SHP77 treated with DMSO at 0.1 percent for 48 hours (cell line): ENCODE results near the gene TGIF2.
"Not testable (repeated sequence)": the region's sequence is repeated elsewhere in the genome, so short reads cannot be mapped to it uniquely, and the experiment has no call there.

Experiments used
- DNase-seq: peaks from one replicate; lab custom pipeline; 2025; lab: John Stamatoyannopoulos, UW

The TGIF2 gene

DNA sequence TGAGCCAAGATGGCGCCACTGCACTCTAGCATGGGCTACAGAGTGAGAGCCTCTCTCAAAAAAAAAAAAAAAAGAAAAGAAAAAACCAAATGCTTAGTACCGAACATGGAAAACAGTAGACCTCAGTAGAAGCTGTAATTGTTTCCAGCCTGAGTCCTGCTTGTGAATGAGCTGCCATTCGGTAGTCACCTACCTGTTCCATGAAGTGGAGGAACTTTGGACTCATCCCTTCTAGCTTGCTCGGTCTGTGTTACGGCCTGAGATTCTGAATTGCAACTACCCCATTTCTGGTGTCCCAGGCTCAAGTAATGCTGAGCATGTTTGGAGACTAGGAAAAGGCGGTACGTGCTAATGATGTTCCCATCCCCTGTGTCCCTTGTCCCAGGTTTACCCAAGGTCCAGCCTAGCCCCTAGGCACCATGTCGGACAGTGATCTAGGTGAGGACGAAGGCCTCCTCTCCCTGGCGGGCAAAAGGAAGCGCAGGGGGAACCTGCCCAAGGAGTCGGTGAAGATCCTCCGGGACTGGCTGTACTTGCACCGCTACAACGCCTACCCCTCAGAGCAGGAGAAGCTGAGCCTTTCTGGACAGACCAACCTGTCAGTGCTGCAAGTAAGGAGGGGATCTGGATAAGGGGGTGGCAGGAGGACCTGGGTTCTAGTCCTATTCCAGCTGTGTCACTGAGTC lies 5.1 kb downstream of the TGIF2 start:
- no peak for DNase-seq

DNA sequence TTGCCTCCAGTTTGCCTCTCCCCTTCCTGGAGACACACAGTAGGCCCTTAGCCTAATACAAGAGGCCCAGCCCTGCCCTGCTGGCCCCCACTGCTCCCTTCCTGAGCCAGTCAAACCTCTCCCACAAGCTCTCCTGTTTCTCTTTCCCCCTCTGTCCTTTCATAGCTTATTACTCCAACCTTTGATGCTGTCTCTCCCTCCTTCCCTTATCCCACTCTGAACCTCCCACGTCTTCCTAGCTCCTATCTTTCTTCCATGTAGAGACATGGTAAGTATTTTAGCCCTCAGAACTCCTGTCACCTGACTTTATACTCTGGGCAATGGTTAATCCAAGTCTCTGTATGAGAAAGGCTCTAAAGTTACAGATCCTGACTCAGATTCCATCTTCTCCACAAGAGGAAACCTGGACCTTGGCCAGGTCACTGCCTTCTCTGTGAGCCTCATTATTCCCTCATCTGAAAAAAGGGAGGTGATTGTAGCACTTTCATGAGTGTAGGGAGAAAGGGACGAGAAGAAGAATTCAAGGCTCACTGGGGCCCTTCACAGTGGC lies 6.7 kb downstream of the TGIF2 start:
- no peak for DNase-seq

DNA sequence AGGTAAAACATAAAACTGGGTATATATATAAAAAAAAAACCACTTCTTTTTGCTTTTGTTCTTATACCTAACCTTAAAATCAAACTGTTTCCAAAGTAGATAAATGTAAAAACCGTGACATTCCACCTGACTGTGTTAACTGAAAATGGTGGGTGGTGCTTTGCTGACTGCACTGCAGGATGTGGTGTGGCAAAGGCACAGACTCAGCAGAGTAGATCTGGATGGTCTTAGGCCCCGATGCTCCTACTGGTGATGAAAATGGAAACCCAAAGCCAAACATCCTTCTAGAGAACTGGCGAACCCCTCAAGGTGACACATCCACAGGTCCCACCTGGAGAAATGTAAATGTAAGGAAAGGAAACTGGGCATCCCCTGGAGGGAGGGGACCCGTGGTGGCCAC lies 8.9 kb downstream of the TGIF2 start:
- DNase-seq: no peak

DNA sequence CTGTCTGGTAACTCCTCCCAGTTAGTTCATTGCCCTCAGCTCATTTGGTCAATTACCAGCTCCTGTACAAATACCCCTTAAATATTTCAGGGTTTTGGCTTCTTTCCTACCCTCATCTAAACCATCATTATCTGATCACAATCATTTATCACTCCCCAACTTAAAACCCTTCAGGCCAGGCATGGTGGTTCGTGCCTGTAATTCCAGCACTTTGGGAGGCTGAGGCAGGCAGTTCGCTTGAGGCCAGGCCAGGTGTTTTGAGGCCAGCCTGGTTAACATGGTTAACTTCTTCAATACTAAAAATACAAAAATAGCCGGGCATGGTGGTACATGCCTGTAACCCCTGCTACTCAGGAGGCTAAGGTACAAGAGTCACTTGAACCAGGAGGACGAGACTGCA lies 9.4 kb downstream of the TGIF2 start:
- DNase-seq: no peak

DNA sequence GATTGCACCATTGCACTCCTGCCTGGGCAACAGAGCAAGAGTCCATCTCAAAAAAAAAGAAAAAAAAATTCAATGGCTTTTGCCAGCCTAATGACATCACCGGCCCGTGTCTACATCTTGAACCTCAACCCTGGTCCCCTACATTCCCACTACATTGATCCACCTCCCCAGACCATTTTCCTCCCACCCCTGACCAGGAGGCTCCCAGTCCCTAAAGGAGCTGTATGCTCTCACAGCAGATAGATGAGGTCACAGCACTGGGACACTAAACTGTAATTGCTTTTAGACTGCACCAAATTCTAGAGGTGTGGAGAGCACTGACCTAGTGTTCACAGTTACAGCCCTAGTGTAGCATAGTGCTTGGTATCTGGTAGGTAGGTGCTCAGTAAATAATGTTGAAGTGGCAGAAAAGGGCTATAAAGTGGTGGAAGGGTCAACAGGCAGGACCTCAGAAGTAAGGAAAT lies 10.7 kb downstream of the TGIF2 start:
- no peak for DNase-seq

DNA sequence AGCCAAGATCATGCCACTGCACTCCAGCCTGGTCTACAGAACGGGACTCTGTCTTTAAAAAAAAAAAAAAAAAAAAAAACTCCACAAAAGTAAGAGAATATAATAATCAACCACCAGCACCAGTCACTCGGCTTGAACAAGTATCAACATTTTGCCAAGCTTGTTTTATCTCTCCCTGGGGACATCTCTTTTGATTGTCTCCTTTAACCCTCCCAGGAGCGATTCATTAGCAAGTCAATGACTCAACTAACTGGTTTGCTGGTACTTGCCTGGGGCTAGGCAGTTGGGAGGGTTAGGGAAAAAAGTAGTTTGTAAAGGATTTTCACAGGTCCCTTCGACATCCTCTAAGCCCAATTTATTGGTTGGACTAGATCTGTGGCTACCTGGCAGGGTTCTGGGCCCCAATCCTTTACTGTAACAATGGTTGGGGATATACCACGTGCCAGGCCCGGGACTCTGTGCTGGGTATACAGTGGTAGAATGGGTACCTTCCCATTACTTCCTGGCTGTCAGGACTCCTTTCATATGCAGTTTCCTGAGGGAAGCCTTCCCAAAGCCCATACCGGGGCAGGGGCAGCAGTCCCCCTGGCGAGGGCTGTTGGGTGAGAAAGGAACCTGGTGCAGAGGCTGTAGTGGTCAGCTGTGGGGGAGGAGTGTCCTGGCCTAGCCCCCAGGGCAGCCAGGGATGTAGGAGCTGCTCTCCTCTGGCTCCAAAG lies 12.2 kb downstream of the TGIF2 start:
- DNase-seq: no peak

DNA sequence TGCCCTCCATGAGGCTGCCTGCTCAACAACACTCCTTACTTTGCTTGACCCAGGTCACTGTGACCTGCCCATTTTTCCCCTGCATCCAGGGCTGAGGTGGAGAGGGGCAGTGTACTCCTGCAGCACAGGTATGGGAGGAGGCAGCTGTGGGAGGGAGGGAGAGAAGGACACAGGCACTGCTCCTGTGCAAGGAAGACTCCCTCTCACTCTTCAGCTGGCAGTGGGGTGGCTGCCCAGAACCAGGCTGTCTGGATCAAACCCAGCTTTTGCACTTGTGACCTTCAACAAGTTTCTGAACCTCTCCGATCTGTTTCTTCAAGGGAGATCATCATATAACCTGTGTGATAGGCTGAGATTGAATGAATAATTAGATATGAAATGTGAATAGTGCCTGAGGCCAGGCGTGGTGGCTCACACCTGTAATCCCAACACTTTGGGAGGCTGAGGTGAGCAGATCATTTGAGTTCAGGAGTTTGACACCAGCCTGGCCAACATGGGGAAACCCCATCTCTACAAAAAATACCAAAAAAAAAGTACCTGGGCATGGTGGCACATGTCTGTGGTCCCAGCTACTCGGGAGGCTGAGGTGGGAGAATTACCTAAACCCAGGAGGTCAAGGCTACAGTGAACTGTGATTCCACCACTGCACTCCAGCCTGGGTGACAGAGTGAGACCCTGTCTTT lies 14.1 kb downstream of the TGIF2 start:
- no peak for DNase-seq

DNA sequence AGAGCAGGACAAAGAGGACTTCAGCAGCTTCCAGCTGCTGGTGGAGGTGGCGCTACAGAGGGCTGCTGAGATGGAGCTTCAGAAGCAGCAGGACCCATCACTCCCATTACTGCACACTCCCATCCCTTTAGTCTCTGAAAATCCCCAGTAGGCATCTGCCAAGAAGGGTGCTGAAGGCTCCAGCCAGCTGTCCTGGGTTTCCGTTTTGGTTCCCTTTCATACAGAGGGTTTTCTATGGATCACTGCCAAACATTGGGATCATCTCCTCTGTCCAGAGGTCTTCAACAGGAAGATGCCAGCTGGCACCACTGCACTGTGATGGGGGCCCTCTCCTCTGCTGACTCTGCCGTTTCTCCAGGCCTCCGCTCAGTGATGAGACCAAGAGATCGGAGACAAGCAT lies 17.9 kb downstream of the TGIF2 start:
- DNase-seq: peak; percentile 34

DNA sequence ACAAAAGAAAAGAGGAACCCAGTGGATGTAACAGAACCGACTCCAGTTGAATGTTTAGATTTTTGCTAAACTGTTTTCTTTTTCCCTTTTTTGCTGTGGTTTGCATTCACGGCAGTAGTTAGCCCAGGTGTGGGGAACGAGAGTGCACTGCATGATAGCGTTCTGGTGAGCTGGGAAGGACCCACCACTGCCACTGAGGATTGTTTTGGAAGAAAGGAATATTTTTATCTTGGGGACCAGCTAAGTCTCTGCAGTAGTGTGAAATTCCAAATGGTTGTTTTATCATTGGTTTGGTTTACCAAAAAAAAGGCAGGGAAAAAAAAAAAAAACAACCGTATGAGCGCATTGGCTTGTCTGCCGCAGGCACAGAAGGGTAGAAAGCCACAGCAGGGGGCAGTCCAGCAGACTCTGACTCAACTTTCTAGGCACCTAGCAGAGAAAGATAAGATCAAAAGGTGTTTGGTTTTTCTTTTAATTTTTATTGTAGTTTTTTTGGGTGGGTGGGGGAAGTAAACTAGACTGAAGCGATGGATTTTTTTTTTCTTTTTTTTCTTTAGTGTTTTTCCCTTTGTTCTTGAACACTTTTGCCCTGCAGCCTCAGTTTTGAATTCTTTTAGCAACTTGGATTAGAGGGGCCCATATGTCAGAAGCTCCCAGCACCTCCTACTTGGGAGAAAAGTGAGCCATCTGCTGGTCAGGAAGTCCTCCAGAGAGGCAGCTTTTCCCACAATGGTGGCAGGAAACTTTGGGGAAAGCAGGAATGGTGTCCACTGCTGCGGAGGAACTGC lies 18.7 kb downstream of the TGIF2 start:
- no peak for DNase-seq

DNA sequence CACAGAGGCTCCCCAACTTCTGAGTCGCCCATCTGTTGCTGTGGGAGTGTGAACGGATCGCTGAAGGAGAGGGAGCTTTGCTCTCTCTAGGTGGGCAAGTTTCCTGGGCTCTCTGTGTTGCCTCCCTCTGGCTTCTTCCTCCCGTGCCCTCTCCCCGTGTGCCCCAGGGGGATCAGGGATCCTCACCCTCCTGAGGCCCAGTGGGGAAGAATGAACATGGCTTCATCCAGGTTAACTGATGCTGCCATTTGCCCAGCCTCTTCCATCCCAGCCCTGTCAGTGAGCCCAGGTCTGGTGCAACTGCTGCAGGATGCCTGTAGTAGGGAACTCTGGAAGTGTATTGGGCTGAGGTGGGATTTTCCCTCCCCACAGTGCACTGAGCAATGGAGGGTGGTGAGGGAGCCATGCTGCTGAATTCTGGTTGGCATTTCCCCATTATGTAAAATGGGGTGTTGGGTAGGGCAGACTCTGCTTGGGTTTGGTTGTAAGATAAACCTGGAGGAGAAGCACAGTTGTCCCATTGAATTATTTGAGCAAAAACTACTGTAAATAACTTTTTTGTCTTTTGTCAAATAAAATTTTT lies 20.0 kb downstream of the TGIF2 start:
- DNase-seq: no peak

DNA sequence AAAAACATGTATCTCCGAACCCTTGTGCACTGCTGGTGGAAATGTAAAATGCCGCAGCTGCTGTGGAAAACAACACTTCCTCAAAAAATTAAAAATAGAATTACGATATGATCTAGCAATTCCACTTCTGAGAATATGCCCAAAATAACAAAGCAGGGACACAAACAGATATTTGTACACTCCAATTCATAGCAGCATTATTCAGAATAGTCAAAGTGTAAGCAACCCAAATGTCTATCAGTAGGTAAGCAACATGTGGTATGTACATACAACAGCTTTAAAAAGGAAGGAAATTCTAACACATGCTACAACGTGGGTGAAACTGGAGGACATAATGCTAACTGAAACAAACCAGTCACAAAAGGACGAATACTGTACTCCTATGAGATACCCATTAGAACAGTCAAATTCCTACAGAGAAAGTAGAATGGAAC lies 26.5 kb downstream of the TGIF2 start:
- no peak for DNase-seq

DNA sequence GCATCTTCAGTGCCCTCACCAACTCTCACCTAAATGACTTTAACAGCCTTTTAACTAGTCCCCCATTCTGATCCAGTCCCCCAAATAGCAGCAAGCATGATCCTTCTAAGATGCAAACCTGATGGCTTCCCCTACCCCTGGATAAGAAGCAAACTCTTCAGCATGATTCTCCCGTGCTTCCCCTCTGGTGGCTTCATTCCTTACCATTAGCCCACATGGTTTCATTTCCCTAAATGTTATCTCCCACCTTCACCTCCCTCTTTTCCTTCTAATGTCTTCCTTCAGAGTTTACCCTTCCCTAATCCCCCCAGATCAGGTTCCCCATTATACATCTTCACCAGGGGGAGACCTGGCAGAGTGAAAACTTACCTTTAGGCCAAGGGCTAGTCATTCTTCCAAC lies 28.1 kb downstream of the TGIF2 start:
- no peak for DNase-seq

DNA sequence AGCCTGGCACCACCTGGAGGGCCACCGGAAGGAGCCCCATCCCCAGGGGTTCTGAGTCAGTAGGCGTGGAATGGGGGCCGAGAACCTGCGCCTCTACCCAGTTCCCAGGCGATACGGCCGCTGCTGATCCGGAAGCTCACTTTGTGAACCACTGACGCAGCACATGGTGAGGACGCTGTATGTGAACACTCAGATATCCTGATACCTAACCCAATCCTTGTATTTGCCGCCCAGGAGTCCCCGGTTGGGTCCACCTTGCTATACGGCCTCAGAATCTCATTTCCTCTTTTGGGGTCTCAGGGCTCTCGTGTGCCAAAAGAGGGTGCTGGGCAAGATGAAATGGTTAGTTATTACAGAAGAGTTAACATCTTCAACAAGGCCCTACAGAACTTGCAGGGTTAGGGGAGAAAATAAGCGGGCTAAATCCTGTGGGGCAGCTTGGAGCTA lies 31.6 kb downstream of the TGIF2 start:
- peak; percentile 42 for DNase-seq

DNA sequence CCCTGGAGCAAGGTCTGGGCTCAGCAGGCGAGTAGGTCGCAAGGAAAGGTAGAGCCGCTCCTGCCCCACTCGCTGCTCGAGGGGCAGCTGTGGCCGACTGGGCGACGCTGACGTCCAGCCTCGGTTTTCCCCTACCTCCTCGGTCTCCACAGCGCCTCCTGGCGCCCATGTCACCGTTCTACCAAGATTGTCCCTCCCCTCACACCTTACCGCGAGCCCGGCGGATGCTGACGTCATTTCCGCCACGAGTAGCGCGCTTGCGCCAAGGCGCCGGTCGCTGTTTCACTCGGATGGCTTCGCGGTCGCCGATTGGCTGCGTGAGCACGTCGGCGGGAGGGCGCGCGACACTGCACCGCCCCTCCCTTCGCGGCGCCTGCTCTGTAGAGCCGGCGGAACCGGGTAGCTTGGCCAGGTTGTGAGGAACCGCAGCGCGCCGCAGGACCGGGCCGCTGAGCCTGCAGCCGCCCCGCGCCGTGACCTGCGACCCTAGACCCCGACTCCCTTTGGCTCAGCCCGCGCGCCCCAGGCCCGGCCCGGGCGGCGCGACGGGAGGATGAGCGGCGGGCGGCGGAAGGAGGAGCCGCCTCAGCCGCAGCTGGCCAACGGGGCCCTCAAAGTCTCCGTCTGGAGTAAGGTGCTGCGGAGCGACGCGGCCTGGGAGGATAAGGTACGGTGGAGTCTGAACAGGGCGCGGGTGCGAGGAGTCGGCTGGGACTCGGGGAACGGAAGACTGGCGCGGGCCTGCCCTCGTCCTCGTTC lies 32.2 kb downstream of the TGIF2 start, which contains the start of gene RAB5IF:
Gene RAB5IF, plus strand, starts transcription at position 381 of the 759 bp plus-strand sequence. Its CDS starts 173 bp downstream, at position 554.
- DNase-seq: peak; percentile 91

DNA sequence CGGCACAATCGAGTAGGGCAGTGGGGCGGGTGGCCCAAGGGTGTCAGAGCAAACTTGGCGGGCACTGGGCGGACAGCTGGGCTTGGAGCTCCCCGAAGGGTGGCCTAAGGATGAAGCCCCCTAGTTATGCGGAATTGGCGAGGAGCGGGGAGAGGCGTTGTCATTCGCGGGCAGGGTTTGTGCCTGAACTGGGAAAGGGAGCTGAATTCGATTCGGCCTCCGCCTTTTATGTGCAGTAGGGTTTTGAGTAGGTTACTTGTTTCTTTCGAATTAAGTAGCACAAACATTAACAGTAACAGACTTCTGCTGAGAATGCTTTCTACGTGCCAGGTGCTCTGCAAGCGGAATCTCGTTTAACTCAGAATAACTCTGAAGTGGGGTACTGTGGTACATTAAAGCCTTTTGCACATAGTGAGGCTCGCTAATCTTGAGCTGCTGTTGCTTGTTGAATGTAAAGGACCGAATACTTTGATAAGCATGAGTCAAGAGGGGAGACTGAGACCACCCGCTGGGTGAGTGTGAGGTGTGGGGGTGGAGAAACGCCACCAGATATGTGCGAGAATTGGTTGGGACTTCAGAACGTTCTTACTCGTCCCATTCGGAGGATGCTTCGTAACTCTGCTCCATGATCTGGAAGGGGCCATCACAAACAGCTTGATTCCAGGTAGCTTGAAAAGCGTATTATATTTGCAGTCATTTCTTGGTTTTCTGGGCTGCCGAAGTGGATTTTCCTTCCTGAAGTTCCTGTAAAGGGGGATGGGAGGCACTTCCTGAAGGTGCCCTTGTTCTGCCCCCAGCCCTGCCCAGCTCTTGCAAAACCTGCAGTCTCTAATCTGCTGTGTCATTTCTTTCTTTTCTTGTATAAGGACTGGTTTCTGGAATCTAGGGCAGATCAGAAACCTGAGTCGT lies 33.0 kb downstream of the TGIF2 start:
- no peak for DNase-seq

DNA sequence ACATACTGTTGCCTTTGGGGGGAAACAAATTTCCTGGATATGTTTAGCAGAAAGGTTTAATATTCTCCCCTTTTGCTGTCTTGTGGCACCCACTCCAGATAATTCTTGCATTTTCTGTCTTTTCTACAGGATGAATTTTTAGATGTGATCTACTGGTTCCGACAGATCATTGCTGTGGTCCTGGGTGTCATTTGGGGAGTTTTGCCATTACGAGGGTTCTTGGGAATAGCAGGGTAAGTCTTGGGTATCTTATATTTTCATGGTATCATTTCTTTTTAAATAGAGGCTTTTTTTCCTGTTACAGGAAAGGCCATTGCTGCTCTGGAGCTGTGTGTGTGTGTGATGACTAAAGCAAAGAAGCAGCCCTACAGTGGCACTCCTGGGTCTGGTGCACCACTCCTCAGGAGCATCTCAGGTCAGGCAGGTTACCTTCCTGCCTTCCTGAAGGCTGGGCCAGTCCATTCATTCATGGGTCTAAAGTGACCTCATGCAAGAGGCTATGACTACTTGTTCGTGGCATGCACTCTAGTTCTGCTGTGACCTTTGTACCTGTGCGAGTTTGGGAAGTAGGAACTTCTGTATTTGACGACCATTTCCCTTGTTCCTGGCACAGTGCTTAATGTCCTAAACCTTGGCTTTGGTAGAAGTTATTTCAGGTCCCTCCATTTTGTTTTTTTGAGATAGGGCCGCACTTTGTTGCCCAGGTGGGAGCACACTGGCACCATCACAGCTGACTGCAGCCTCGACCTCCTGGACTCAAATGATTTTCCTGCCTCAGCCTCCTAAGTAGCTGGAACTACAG lies 34.4 kb downstream of the TGIF2 start:
- DNase-seq: no peak

DNA sequence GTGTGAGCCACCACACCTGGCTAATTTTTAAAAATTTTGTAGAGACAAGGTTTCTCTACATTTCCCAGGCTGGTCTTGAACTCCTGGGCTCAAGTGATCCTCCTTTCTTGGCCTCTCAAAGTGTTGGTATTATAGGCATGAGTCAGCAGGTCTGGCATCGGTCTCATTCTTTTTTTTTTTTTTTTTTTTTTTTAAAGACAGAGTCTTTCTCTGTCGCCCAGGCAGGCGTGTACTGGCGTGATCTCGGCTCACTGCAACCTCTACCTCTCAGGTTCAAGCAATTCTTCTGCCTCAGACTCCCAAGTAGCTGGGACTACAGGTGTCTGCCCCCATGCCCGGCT lies 35.0 kb downstream of the TGIF2 start:
- DNase-seq: not testable (repeated sequence)

DNA sequence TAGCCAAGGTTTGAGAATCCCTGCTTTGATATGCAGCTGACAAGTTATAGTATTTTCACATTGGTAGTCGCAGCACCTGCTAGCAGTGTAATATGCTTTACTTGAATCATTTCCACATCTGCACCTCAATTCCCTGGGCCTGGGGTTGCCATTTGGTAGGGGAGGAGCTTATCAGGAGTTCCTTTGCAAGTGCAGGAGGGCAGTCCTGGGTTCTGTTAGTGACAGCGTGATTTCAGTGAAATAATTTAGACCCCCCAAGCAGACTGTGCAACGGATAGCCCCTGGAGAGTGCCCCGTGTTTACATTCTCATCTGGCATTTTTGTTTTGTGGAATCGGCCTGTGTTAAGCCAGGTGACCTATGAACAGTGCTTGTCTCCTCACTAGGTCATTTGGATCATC lies 38.2 kb downstream of the TGIF2 start:
- no peak for DNase-seq

DNA sequence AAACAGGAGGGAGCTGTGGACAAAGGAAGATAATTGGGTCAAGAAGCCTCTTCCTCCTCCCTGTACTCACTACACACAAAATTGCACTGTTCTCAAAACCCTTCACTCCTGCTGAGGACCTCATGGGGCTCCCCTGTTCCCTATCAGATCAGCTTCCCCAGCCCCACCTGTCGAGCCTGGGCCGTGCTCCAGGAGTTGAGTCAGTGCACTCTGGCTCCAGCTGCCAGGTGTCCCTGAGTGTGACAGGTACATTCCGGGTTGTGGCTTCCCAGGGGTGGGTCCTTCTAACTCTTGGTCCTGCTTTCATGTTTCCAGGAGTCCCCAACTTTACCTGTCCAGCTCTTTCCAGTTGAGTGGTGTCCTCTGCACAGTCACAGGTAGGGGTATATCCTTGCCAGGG lies 40.6 kb downstream of the TGIF2 start:
- no peak for DNase-seq
